Caco-2 (cell line): Measurements from ENCODE around the gene SEC61B. TPM values are rescaled to one million over a fixed set of nuclear protein-coding genes. Genes with fewer than 3 reads are reported as not detected.
"Not testable (repeated sequence)": the region's sequence is repeated elsewhere in the genome, so short reads cannot be mapped to it uniquely, and the experiment has no call there.

Source experiments
- BruUV-seq: library from RNA; stranded (reverse); fragments of 400-500 nt; replicated peaks from 2 replicates; lab custom pipeline; 2021; lab: Mats Ljungman, UMichigan
- CTCF ChIA-PET: fragments of 300-600 bp; sonication (Branson Sonifier 250); formaldehyde crosslinking; loops from one replicate; lab custom pipeline; 2022; ENCODE audit warnings: antibody characterized with exemption; lab: Charles Lee
- POLR2A ChIA-PET: fragments of 300-600 bp; sonication (Branson Sonifier 250); formaldehyde crosslinking; loops from one replicate; lab custom pipeline; 2022; ENCODE audit warnings: antibody characterized with exemption; lab: Charles Lee
- DNase-seq, 2 experiments: peaks; one replicate each; pipeline versions ENCODE4 v3.0.0 to v3.0.0-alpha.2; 2020 to 2022
- H3K27me3 ChIP-seq: replicated peaks from 2 replicates; pipeline ENCODE4 v1.6.0; 2011; ENCODE audit warnings: low read length; ENCODE audit not compliant: control insufficient read depth, insufficient read depth
- H3K36me3 ChIP-seq: 2 replicates; pipeline ENCODE4 v1.5.1; 2011; ENCODE audit warnings: low read length; ENCODE audit not compliant: control insufficient read depth, insufficient read depth
- H3K4me1 ChIP-seq: fragments of 250-450 bp; sonication (Bioruptor Pico); 2 replicates; pipeline ENCODE4 v1.5.1; 2020; ENCODE audit warnings: mild to moderate bottlenecking
- H3K4me3 ChIP-seq: 2 replicates; pipeline ENCODE4 v1.5.1; 2011; ENCODE audit warnings: low read depth, mild to moderate bottlenecking, control low read depth, low read length
- H3K9me3 ChIP-seq: fragments of 250-450 bp; sonication (Bioruptor Pico); 2 replicates; pipeline ENCODE4 v1.5.1; 2020; ENCODE audit warnings: mild to moderate bottlenecking, moderate library complexity
- H3K27ac Mint-ChIP-seq: one replicate; pipeline ENCODE4 v1.8.0; 2022; ENCODE audit warnings: mixed read lengths; ENCODE audit not compliant: unreplicated experiment
- H3K27me3 Mint-ChIP-seq: one replicate; pipeline ENCODE4 v1.8.0; 2022; ENCODE audit warnings: mixed read lengths; ENCODE audit not compliant: insufficient read depth, unreplicated experiment
- H3K36me3 Mint-ChIP-seq: one replicate; pipeline ENCODE4 v1.8.0; 2022; ENCODE audit warnings: mild to moderate bottlenecking, mixed read lengths; ENCODE audit not compliant: insufficient read depth, unreplicated experiment
- H3K4me1 Mint-ChIP-seq: one replicate; pipeline ENCODE4 v1.8.0; 2022; ENCODE audit warnings: low read depth, mixed read lengths; ENCODE audit not compliant: unreplicated experiment
- H3K4me3 Mint-ChIP-seq: one replicate; pipeline ENCODE4 v1.8.0; 2022; ENCODE audit warnings: mild to moderate bottlenecking, moderate library complexity, mixed read lengths; ENCODE audit not compliant: unreplicated experiment
- H3K9me3 Mint-ChIP-seq: one replicate; pipeline ENCODE4 v1.8.0; 2022; ENCODE audit warnings: mixed read lengths; ENCODE audit not compliant: unreplicated experiment
- CTCF ChIP-seq, 2 experiments: fragments of 200-600 bp in 1 of 2; IDR thresholded peaks; 1 replicate in 1 of 2; 2 replicates in 1 of 2; pipeline versions ENCODE4 v1.5.1 to v1.8.0; 2011 to 2022; ENCODE audit warnings: antibody characterized with exemption in 1 of 2, control low read depth in 1 of 2, inconsistent platforms in 1 of 2, low read depth in 1 of 2, low read length in 1 of 2, mild to moderate bottlenecking in 1 of 2, moderate library complexity in 1 of 2; ENCODE audit not compliant: insufficient read depth in 1 of 2, severe bottlenecking in 1 of 2, unreplicated experiment in 1 of 2
- intact Hi-C: fragments of 100-400 bp; cut with micrococcal nuclease; formaldehyde crosslinking; loops from one replicate; pipeline ENCODE4 v1.10.0; 2022; ENCODE audit not compliant: unreplicated experiment
- total RNA-seq: library from RNA; stranded (reverse); gene quantifications from 2 replicates; pipeline ENCODE4 v1.2.3, GENCODE V29; 2022

Gene SEC61B
- total RNA-seq, 1 experiment from 2014 or later = 170 TPM

GRCh38 chr9:99235926-99236634 lies 14.0 kb downstream of the SEC61B start:
- no peak for TF ChIP-seq CTCF (IDR thresholded peaks at IDR 0.05; ENCODE audit: insufficient read depth in 1 of 2, low read depth in 1 of 2, low read length in 1 of 2, severe bottlenecking in 1 of 2, unreplicated experiment in 1 of 2)
- H3K27me3 ChIP-seq = no peaks in the 10 kb centered on the region
- H3K4me1 ChIP-seq = peaks cover 17% of the 10 kb centered on the region
- Mint-ChIP-seq H3K27ac (no peak overlapping the region), H3K4me3 (no peak overlapping the region), H3K9me3 (no peaks in the 10 kb centered on the region), H3K4me1 (no peaks in the 10 kb centered on the region), H3K27me3 (no peaks in the 10 kb centered on the region), H3K36me3 (peaks cover 12% of the 10 kb centered on the region)
- BruUV-seq = no TSS peak
- ChIA-PET POLR2A (no interaction called here), CTCF (no interaction called here)
- H3K4me3 ChIP-seq = no peak overlapping the region
- no peak for DNase-seq
- no peaks in the 10 kb centered on the region for H3K9me3 ChIP-seq
- intact Hi-C loops = no loop called here
- H3K36me3 ChIP-seq = no peaks in the 10 kb centered on the region

- TF ChIP-seq CTCF (IDR thresholded peaks at IDR 0.05; ENCODE audit: insufficient read depth in 1 of 2, low read depth in 1 of 2, low read length in 1 of 2, severe bottlenecking in 1 of 2, unreplicated experiment in 1 of 2) = no peak
- intact Hi-C loops = no loop called here
- Mint-ChIP-seq H3K9me3 (no peaks in the 10 kb centered on the region), H3K4me3 (peak overlapping the region; percentile 14), H3K27me3 (no peaks in the 10 kb centered on the region), H3K4me1 (no peaks in the 10 kb centered on the region), H3K36me3 (no peaks in the 10 kb centered on the region), H3K27ac (peak overlapping the region; percentile 47)
- ChIA-PET CTCF (interaction anchor here (0.5 to 0.7 kb wide), 2 partner anchors 14 to 21 kb away, joined by 3 read pairs; no protein-coding TSS in a partner anchor), POLR2A (no interaction called here)
- H3K36me3 ChIP-seq = no peaks in the 10 kb centered on the region; the same call in 1 of the 2 replicates
- no peak overlapping the region for H3K4me3 ChIP-seq
- DNase-seq = peak in 1 of 2 experiments; percentile 53
- H3K27me3 ChIP-seq = no peaks in the 10 kb centered on the region
- BruUV-seq = no TSS peak
- no peaks in the 10 kb centered on the region for H3K9me3 ChIP-seq
- peaks cover 17% of the 10 kb centered on the region for H3K4me1 ChIP-seq
Measured at GRCh38 chr9:99237356-99237755, 15.3 kb downstream of the SEC61B start.

- H3K27me3 ChIP-seq, DNase-seq, intact Hi-C loops, H3K4me3 ChIP-seq, H3K36me3 Mint-ChIP-seq, H3K4me1 Mint-ChIP-seq, CTCF ChIA-PET, H3K9me3 Mint-ChIP-seq, POLR2A ChIA-PET, H3K27me3 Mint-ChIP-seq, H3K36me3 ChIP-seq, H3K9me3 ChIP-seq, BruUV-seq: not testable (repeated sequence)
- Mint-ChIP-seq H3K27ac (peak overlapping the region; percentile 47), H3K4me3 (peak overlapping the region; percentile 14)
- H3K4me1 ChIP-seq = peaks cover 17% of the 10 kb centered on the region
Measured at GRCh38 chr9:99237849-99238248, 15.8 kb downstream of the SEC61B start.
